Measurements from ENCODE around the gene EEFSEC. TPM values are rescaled to one million over a fixed set of nuclear protein-coding genes. Genes with fewer than 3 reads are reported as not detected.

Gene EEFSEC
- polyA plus RNA-seq, 1 donor: 17.1 TPM

- DNase-seq (ENCODE audit: low read depth): no peak
Measured at GRCh38 chr3:128182656-128183055, 29.4 kb downstream of the EEFSEC start.

GRCh38 chr3:128185630-128186447 lies 32.6 kb downstream of the EEFSEC start:
- no peak for DNase-seq (ENCODE audit: low read depth)

DNA sequence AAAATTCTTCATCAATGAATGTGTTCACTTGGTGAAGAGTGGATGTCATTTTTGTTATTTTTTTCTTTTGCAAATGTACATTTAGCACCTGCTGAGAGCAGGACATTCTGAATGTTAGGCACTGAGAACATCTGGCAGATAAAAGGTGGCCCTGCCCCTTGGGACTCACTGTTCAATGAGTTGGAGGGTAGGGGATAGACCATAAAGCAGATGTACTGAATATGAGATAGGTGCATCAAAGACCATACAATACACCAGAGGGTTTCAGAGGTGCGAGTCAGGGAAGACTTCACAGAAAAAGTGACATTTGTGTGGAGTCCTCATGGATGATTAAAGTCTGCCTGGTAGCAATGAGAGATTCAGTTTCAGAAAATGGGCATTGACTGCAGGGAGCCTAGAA lies 34.2 kb downstream of the EEFSEC start:
- DNase-seq (ENCODE audit: low read depth): no peak

DNA sequence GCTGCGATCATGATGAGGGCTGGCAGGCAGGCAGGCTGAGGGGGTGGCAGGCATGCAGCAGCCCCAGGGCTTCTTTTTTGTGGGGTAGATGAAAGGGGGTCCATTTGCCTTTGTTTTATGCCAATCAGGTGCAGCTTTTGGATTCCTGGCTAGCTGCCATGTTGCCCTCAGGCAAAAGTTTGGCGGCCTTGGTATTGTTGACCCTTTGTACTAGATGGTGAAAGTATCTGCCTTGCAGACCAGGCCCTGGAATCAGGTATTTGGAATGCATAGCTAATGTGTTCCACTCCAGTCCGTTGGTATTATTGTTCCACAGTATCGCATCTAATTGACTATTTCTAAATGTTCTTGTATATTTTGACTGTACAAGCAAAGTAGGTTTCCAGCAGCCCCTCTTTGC lies 35.0 kb downstream of the EEFSEC start:
- DNase-seq (ENCODE audit: low read depth): no peak

- no peak for DNase-seq (ENCODE audit: low read depth)
Measured at GRCh38 chr3:128188956-128189355, 35.7 kb downstream of the EEFSEC start.

GRCh38 chr3:128190501-128190900 lies 37.2 kb downstream of the EEFSEC start:
- no peak for DNase-seq (ENCODE audit: low read depth)

GRCh38 chr3:128192131-128192530 lies 38.9 kb downstream of the EEFSEC start:
- DNase-seq (ENCODE audit: low read depth): no peak

DNA sequence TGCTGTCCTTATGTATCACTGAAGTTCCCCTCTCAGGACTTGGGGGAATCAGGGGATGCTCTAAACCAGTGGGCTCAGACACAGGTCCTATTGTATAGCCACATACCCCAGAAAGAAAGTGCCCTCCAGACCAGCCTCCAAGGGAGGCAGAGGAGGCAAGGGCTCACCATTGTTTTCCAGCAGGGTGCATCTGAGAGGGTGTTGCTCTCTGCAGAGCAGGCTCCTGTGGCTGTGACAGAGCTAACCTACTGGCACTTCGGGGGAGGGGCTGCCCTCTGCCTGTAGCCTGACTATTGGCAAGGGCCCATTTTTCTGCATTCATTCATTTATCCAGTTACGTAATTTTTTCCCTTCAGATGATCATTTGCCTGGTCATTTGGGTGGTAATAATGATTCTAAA lies 39.9 kb downstream of the EEFSEC start:
- no peak for DNase-seq (ENCODE audit: low read depth)

GRCh38 chr3:128194843-128195242 lies 41.6 kb downstream of the EEFSEC start:
- DNase-seq (ENCODE audit: low read depth): no peak

DNA sequence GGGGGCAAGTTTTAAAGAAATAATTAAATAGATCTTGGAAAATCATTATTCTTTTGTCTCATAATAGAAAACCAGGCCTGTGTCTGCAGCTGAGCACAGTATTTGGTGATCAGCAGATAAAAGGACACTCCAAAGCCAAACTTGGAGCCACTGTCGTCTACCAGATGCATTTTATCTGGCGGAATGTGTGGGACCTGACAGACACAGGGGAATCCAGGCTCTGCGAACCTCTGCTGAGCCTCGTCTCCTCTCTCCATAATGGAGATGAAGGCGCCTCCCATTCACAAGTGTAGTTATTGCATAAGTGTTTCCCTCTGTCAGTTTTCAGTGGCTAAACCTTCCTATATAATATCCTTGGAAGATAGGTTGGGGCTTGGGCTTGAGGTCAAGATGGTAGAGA lies 42.1 kb downstream of the EEFSEC start:
- no peak for DNase-seq (ENCODE audit: low read depth)

DNA sequence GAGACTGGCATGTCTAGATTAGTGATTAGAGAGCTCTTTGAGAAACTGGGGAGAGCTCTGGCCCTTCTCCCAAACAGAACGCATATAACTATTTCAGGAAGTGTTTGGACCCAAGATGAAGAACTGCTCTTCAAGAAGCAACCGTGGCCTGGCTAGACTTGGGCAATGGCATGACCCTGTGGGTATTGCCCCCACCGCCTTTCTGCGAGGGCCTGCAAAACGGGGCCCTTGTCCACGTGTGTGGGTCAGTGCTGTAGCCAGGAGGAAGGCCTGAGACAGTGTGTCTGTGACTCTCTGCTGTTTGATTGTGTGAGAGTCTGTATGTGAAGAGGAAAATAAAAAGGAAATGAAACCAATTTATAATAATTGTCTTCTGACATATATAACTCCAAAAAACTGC lies 42.5 kb downstream of the EEFSEC start:
- DNase-seq (ENCODE audit: low read depth): no peak

DNA sequence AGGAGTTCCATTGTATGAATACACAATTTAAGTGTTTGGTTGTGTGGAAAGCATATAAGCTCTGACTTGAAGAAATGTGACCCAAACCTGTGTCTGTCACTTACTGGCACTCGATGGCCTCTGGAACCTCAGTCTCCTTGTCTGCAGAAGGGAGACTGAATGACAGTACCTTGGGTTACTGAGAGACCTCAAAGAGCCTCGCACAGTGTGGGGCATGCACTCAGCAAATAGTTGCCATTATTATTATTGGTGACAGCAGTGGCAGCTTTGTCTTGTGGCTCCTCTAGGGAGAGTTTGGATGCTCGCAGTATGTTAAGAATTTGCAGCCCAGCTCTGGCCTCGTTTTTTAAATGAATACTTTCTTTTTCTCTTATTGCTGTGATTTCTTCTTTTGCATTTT lies 43.4 kb downstream of the EEFSEC start:
- no peak for DNase-seq (ENCODE audit: low read depth)

GRCh38 chr3:128197855-128198254 lies 44.6 kb downstream of the EEFSEC start:
- no peak for DNase-seq (ENCODE audit: low read depth)

- DNase-seq (ENCODE audit: low read depth): no peak
Measured at GRCh38 chr3:128198313-128198712, 45.0 kb downstream of the EEFSEC start.

DNA sequence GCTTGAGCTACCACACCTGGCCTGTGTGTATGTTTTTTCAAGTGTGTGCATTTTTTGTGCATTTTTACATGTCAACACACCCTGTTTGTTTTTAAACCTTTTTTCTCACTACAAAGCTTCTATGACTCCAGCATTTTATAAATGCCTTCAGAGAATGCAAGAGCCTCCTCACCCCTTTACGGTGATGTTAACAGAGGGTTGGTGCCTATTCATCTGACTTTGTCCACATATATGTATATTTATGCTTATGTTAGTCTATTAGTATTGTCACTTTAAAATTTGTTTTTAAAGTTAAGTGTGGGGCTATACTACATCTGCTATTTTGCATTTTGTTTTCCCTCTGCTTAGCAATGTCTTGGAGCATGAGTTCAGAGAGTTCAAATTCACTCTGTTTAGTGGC lies 45.8 kb downstream of the EEFSEC start:
- DNase-seq (ENCODE audit: low read depth): no peak

- DNase-seq (ENCODE audit: low read depth): no peak
Measured at GRCh38 chr3:128201158-128201755, 48.0 kb downstream of the EEFSEC start.

DNA sequence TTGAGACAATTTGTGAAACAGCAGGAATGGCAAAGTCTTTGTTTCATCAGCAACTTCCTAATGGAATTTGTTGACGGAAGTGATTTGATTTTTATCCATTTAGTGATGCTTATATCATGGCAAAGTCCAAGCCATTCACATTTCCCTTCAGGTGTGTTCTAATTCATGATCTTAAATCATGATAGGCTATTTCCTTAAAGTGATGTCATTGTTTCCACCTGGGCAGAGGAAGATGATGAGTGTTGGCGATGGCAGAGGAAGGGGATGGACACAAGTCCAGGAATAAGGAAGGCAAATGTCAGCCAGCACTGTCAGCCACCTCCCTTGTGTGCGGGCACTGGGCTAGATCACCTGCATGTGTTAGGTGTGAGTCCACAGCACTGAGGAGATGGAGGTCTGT lies 49.9 kb downstream of the EEFSEC start:
- no peak for DNase-seq (ENCODE audit: low read depth)

DNA sequence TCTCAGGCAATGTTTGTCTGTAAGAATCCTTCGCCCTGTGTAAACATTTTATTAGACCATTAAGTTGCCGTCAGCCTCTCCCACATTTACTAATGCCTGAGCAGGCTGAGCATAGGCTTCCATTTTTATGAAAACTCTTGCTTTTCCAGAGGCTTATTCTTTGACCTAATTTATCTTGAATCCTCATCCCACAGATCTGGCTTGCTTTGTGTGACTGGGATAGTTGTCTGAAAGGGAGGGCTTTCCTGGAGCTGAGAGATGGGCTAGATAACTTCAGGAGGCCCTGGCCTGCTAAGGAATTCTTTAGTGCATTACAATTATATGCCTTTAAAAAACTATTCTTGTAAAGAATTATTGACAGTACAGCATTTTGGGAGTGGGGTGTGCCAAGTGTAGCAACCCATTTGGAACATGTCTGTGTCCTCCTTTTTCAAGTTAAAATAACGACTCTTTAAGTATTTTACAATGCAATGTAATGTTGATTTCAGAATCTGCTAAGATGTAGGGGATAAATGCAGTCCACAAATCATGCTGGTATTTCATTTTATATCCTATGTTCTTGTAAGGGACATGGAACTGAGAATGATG lies 52.4 kb downstream of the EEFSEC start:
- DNase-seq (ENCODE audit: low read depth): no peak

GRCh38 chr3:128207951-128208350 lies 54.7 kb downstream of the EEFSEC start:
- no peak for DNase-seq (ENCODE audit: low read depth)

DNA sequence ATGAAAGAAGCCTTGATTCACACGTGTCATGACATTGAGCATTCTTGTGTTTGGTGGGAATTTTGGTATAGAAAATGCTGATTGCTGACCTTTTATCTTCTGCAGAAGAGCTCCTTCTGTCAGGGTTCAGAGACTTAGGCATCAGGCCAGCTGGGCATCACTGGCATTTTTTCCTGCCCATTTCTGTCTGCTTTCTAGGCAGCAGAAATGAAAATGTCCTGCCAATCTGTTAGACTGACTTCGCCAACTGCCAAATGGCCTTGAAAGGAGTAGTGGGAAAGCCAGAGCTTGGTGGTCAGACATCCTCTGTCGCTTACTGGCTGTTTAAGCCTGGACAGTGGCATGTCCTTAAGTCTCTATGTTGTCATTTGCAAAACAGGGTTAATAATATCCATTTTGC lies 57.4 kb downstream of the EEFSEC start:
- DNase-seq (ENCODE audit: low read depth): no peak

GRCh38 chr3:128214056-128214455 lies 60.8 kb downstream of the EEFSEC start:
- DNase-seq (ENCODE audit: low read depth): no peak

- no peak for DNase-seq (ENCODE audit: low read depth)
Measured at GRCh38 chr3:128215290-128215689, 62.0 kb downstream of the EEFSEC start.

- no peak for DNase-seq (ENCODE audit: low read depth)
Measured at GRCh38 chr3:128215800-128216495, 62.7 kb downstream of the EEFSEC start.

Measured in forelimb muscle (tissue), 1 donor.